Astrocyte (in vitro differentiated cells and primary cell): ENCODE measurements around the gene ICAM1.

Experiments used
- EZH2 ChIP-seq: IDR thresholded peaks from 2 replicates; pipeline ENCODE4 v1.6.1; 2012; ENCODE audit warnings: mild to moderate bottlenecking, low read length, inconsistent platforms; ENCODE audit not compliant: insufficient read depth
- TF ChIP-seq, protein P1 (sequence below): IDR thresholded peaks from 2 replicates; pipeline ENCODE4 v1.5.1; 2011; ENCODE audit warnings: low read depth, mild to moderate bottlenecking, inconsistent platforms, low read length, moderate library complexity; ENCODE audit not compliant: insufficient read depth

DNA sequence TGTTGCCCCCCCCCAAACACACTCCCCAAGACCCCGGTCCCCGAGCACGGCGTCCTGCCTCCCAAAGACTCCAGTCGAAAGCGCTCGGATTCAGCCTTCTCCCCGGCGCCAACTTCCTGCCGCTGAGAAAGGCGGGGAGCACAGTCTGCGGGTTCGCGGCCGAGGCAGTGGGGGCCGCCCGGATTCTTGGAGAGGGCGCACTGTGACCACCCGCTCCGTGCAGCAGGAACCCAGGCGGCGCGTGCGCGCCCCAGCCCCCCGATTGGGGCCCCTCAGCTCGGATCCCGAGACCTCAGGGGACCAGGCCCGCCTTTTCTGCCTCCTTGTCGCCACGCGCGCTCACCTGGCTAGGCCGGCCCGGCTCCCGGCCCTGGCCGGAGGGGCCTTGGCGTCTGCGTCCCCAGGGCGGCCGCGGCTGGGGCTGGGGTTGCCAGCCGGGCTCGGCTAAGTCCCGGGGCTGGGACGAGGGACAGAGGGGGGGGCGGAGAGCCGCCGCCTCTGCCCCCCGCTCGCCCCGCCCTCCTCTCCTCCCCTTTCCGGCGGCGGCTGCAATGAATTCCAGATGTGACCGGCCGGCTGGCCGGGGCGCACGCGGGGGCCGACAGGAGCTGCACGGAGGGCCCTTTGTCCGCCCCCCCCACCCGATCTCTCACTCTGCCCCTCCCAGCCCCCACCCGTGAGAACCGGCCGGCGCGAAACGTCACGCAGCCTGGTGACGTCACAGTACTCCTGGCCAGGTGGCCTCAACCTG is 39.9 kb upstream of the ICAM1 start, which contains the start of gene S1PR2:
- TF ChIP-seq, protein P1, sequence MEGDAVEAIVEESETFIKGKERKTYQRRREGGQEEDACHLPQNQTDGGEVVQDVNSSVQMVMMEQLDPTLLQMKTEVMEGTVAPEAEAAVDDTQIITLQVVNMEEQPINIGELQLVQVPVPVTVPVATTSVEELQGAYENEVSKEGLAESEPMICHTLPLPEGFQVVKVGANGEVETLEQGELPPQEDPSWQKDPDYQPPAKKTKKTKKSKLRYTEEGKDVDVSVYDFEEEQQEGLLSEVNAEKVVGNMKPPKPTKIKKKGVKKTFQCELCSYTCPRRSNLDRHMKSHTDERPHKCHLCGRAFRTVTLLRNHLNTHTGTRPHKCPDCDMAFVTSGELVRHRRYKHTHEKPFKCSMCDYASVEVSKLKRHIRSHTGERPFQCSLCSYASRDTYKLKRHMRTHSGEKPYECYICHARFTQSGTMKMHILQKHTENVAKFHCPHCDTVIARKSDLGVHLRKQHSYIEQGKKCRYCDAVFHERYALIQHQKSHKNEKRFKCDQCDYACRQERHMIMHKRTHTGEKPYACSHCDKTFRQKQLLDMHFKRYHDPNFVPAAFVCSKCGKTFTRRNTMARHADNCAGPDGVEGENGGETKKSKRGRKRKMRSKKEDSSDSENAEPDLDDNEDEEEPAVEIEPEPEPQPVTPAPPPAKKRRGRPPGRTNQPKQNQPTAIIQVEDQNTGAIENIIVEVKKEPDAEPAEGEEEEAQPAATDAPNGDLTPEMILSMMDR: no peak
- no peak for TF ChIP-seq EZH2
